Hepatocyte (in vitro differentiated cells): ENCODE measurements around the gene GPANK1.

ENCODE experiments used
- EZH2 ChIP-seq: fragments of 200-600 bp; sonication (generic); IDR thresholded peaks from 2 replicates; pipeline ENCODE4 v1.6.1; 2016; ENCODE audit warnings: antibody characterized with exemption, mild to moderate bottlenecking, borderline replicate concordance
- EZH2phosphoT487 ChIP-seq: fragments of 200-600 bp; sonication (generic); IDR thresholded peaks from one replicate; pipeline ENCODE4 v1.6.1; 2018; ENCODE audit warnings: antibody characterized with exemption, mild to moderate bottlenecking, low read depth, moderate library complexity; ENCODE audit not compliant: unreplicated experiment, severe bottlenecking
- TF ChIP-seq, protein P1 (sequence below): fragments of 200-600 bp; sonication (generic); IDR thresholded peaks from 2 replicates; pipeline ENCODE4 v1.5.1; 2016; ENCODE audit warnings: antibody characterized with exemption, mild to moderate bottlenecking; ENCODE audit not compliant: poor library complexity

DNA sequence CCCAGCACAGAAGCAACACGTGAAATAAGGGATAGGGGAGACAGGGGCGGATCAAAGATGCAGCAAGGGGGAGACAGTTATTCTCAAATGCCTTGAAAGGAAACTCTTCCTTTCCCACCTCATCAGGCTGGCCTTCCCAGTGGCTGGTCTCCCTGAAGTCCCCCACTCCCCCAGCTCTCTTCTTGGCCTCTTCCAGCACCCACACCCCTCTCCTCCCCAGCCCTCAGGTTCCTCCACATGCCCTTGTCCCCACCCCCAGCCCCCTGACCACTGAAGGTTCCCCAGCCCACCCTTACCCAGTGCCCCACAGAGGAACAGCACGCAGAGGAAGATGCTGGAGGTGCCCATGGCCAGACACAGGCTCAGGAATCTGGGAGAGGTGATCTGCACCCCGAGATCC, 48.7 kb upstream of the GPANK1 start:
- TF ChIP-seq, protein P1, sequence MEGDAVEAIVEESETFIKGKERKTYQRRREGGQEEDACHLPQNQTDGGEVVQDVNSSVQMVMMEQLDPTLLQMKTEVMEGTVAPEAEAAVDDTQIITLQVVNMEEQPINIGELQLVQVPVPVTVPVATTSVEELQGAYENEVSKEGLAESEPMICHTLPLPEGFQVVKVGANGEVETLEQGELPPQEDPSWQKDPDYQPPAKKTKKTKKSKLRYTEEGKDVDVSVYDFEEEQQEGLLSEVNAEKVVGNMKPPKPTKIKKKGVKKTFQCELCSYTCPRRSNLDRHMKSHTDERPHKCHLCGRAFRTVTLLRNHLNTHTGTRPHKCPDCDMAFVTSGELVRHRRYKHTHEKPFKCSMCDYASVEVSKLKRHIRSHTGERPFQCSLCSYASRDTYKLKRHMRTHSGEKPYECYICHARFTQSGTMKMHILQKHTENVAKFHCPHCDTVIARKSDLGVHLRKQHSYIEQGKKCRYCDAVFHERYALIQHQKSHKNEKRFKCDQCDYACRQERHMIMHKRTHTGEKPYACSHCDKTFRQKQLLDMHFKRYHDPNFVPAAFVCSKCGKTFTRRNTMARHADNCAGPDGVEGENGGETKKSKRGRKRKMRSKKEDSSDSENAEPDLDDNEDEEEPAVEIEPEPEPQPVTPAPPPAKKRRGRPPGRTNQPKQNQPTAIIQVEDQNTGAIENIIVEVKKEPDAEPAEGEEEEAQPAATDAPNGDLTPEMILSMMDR, result no peak
- TF ChIP-seq EZH2 (no peak), EZH2phosphoT487 (no peak)
